Measurements from ENCODE around the gene SMIM38.

The SMIM38 gene

GRCh38 chr11:69198891-69199582, 43.3 kb downstream of the SMIM38 start:
- Histone ChIP-seq H3K27me3 (ENCODE audit: control insufficient read depth, insufficient read depth, low read length) (peaks cover 12% of the 10 kb centered on the region), H3K4me3 (ENCODE audit: low read length) (no peak overlapping the region), H3K9ac (ENCODE audit: low read length) (no peak overlapping the region), H3K36me3 (ENCODE audit: control insufficient read depth, insufficient read depth, low read length) (no peaks in the 10 kb centered on the region), H3K4me1 (ENCODE audit: control insufficient read depth, insufficient read depth, low read length) (no peaks in the 10 kb centered on the region), H3K9me3 (ENCODE audit: control insufficient read depth, low read length) (no peaks in the 10 kb centered on the region)

GRCh38 chr11:69199583-69200315, 44.0 kb downstream of the SMIM38 start:
- Histone ChIP-seq H3K4me1 (ENCODE audit: control insufficient read depth, insufficient read depth, low read length) (no peaks in the 10 kb centered on the region), H3K27me3 (ENCODE audit: control insufficient read depth, insufficient read depth, low read length) (peaks cover 12% of the 10 kb centered on the region), H3K9ac (ENCODE audit: low read length) (no peak overlapping the region), H3K4me3 (ENCODE audit: low read length) (no peak overlapping the region), H3K9me3 (ENCODE audit: control insufficient read depth, low read length) (no peaks in the 10 kb centered on the region), H3K36me3 (ENCODE audit: control insufficient read depth, insufficient read depth, low read length) (no peaks in the 10 kb centered on the region)

- Histone ChIP-seq H3K27me3 (ENCODE audit: control insufficient read depth, insufficient read depth, low read length) (peaks cover 12% of the 10 kb centered on the region), H3K9ac (ENCODE audit: low read length) (no peak overlapping the region), H3K4me1 (ENCODE audit: control insufficient read depth, insufficient read depth, low read length) (no peaks in the 10 kb centered on the region), H3K9me3 (ENCODE audit: control insufficient read depth, low read length) (no peaks in the 10 kb centered on the region), H3K4me3 (ENCODE audit: low read length) (no peak overlapping the region), H3K36me3 (ENCODE audit: control insufficient read depth, insufficient read depth, low read length) (no peaks in the 10 kb centered on the region)
Measured at GRCh38 chr11:69200331-69201065, 44.8 kb downstream of the SMIM38 start.

GRCh38 chr11:69201066-69201365, 45.3 kb downstream of the SMIM38 start:
- Histone ChIP-seq H3K27me3 (ENCODE audit: control insufficient read depth, insufficient read depth, low read length) (peaks cover 12% of the 10 kb centered on the region), H3K36me3 (ENCODE audit: control insufficient read depth, insufficient read depth, low read length) (no peaks in the 10 kb centered on the region), H3K4me1 (ENCODE audit: control insufficient read depth, insufficient read depth, low read length) (no peaks in the 10 kb centered on the region), H3K9ac (ENCODE audit: low read length) (no peak overlapping the region), H3K4me3 (ENCODE audit: low read length) (no peak overlapping the region), H3K9me3 (ENCODE audit: control insufficient read depth, low read length) (no peaks in the 10 kb centered on the region)

- Histone ChIP-seq H3K9ac (ENCODE audit: low read length) (no peak overlapping the region), H3K27me3 (ENCODE audit: control insufficient read depth, insufficient read depth, low read length) (peaks cover 12% of the 10 kb centered on the region), H3K9me3 (ENCODE audit: control insufficient read depth, low read length) (no peaks in the 10 kb centered on the region), H3K4me3 (ENCODE audit: low read length) (no peak overlapping the region), H3K36me3 (ENCODE audit: control insufficient read depth, insufficient read depth, low read length) (no peaks in the 10 kb centered on the region), H3K4me1 (ENCODE audit: control insufficient read depth, insufficient read depth, low read length) (no peaks in the 10 kb centered on the region)
Measured at GRCh38 chr11:69201764-69202370, 46.1 kb downstream of the SMIM38 start.

- Histone ChIP-seq H3K27me3 (ENCODE audit: control insufficient read depth, insufficient read depth, low read length) (peaks cover 12% of the 10 kb centered on the region), H3K9ac (ENCODE audit: low read length) (no peak overlapping the region), H3K4me1 (ENCODE audit: control insufficient read depth, insufficient read depth, low read length) (no peaks in the 10 kb centered on the region), H3K4me3 (ENCODE audit: low read length) (no peak overlapping the region), H3K36me3 (ENCODE audit: control insufficient read depth, insufficient read depth, low read length) (no peaks in the 10 kb centered on the region), H3K9me3 (ENCODE audit: control insufficient read depth, low read length) (no peaks in the 10 kb centered on the region)
Measured at GRCh38 chr11:69202511-69203221, 46.9 kb downstream of the SMIM38 start.

- no peak overlapping the region for H3K9ac ChIP-seq (ENCODE audit: low read length)
- no peaks in the 10 kb centered on the region for H3K4me1 ChIP-seq (ENCODE audit: control insufficient read depth, insufficient read depth, low read length)
- no peaks in the 10 kb centered on the region for H3K9me3 ChIP-seq (ENCODE audit: control insufficient read depth, low read length)
- H3K36me3 ChIP-seq (ENCODE audit: control insufficient read depth, insufficient read depth, low read length) = no peaks in the 10 kb centered on the region
- peaks cover 12% of the 10 kb centered on the region for H3K27me3 ChIP-seq (ENCODE audit: control insufficient read depth, insufficient read depth, low read length)
- H3K4me3 ChIP-seq (ENCODE audit: low read length) = no peak overlapping the region
Measured at GRCh38 chr11:69203381-69203780, 47.6 kb downstream of the SMIM38 start.

- H3K9ac ChIP-seq (ENCODE audit: low read length) = no peak overlapping the region
- no peaks in the 10 kb centered on the region for H3K9me3 ChIP-seq (ENCODE audit: control insufficient read depth, low read length)
- no peaks in the 10 kb centered on the region for H3K4me1 ChIP-seq (ENCODE audit: control insufficient read depth, insufficient read depth, low read length)
- no peaks in the 10 kb centered on the region for H3K36me3 ChIP-seq (ENCODE audit: control insufficient read depth, insufficient read depth, low read length)
- H3K27me3 ChIP-seq (ENCODE audit: control insufficient read depth, insufficient read depth, low read length) = peaks cover 12% of the 10 kb centered on the region
- H3K4me3 ChIP-seq (ENCODE audit: low read length) = no peak overlapping the region
Measured at GRCh38 chr11:69203901-69204245, 48.1 kb downstream of the SMIM38 start.

GRCh38 chr11:69204246-69204940, 48.7 kb downstream of the SMIM38 start:
- H3K36me3 ChIP-seq (ENCODE audit: control insufficient read depth, insufficient read depth, low read length) = no peaks in the 10 kb centered on the region
- H3K4me3 ChIP-seq (ENCODE audit: low read length) = no peak overlapping the region
- H3K4me1 ChIP-seq (ENCODE audit: control insufficient read depth, insufficient read depth, low read length) = no peaks in the 10 kb centered on the region
- H3K9me3 ChIP-seq (ENCODE audit: control insufficient read depth, low read length) = no peaks in the 10 kb centered on the region
- peaks cover 12% of the 10 kb centered on the region for H3K27me3 ChIP-seq (ENCODE audit: control insufficient read depth, insufficient read depth, low read length)
- no peak overlapping the region for H3K9ac ChIP-seq (ENCODE audit: low read length)

GRCh38 chr11:69204941-69205742, 49.4 kb downstream of the SMIM38 start:
- Histone ChIP-seq H3K9me3 (ENCODE audit: control insufficient read depth, low read length) (no peaks in the 10 kb centered on the region), H3K4me3 (ENCODE audit: low read length) (no peak overlapping the region), H3K9ac (ENCODE audit: low read length) (no peak overlapping the region), H3K4me1 (ENCODE audit: control insufficient read depth, insufficient read depth, low read length) (no peaks in the 10 kb centered on the region), H3K27me3 (ENCODE audit: control insufficient read depth, insufficient read depth, low read length) (peaks cover 12% of the 10 kb centered on the region), H3K36me3 (ENCODE audit: control insufficient read depth, insufficient read depth, low read length) (no peaks in the 10 kb centered on the region)

Measured in mucosa of stomach (tissue), 1 donor.